ENCODE data around the gene BRWD1.

BRWD1 gene

GRCh38 chr21:39197448-39198233 is 115.8 kb downstream of the BRWD1 start:
- WGBS, 2 experiments (ENCODE audit: insufficient coverage in 2 of 2): 86 to 100% methylated on average over 1 to 4 of the region's 5 CpGs
- Histone ChIP-seq H3K27ac (ENCODE audit: low read depth, low read length, severe bottlenecking) (no peak overlapping the region), H3K9me3 (ENCODE audit: control insufficient read depth, low read length) (no peaks in the 10 kb centered on the region), H3K36me3 (ENCODE audit: control insufficient read depth, insufficient read depth, low read length) (peaks cover 69% of the 10 kb centered on the region), H3K4me3 (ENCODE audit: extremely low read depth, insufficient read depth, low read length, poor library complexity, severe bottlenecking) (no peak overlapping the region), H3K4me1 (ENCODE audit: control insufficient read depth, insufficient read depth, low read length, poor library complexity, severe bottlenecking) (no peaks in the 10 kb centered on the region)

- Histone ChIP-seq H3K4me3 (ENCODE audit: extremely low read depth, insufficient read depth, low read length, poor library complexity, severe bottlenecking) (no peak overlapping the region), H3K36me3 (ENCODE audit: control insufficient read depth, insufficient read depth, low read length) (peaks cover 64% of the 10 kb centered on the region), H3K9me3 (ENCODE audit: control insufficient read depth, low read length) (no peaks in the 10 kb centered on the region), H3K4me1 (ENCODE audit: control insufficient read depth, insufficient read depth, low read length, poor library complexity, severe bottlenecking) (no peaks in the 10 kb centered on the region), H3K27ac (ENCODE audit: low read depth, low read length, severe bottlenecking) (no peak overlapping the region)
- WGBS, 2 experiments (ENCODE audit: insufficient coverage in 2 of 2): 100% methylated on average over 1 of the region's 1 CpG
Observed at GRCh38 chr21:39196838-39197237, 116.6 kb downstream of the BRWD1 start.

GRCh38 chr21:39196310-39196709 is 117.1 kb downstream of the BRWD1 start:
- H3K36me3 ChIP-seq (ENCODE audit: control insufficient read depth, insufficient read depth, low read length): peaks cover 59% of the 10 kb centered on the region
- no peaks in the 10 kb centered on the region for H3K4me1 ChIP-seq (ENCODE audit: control insufficient read depth, insufficient read depth, low read length, poor library complexity, severe bottlenecking)
- H3K9me3 ChIP-seq (ENCODE audit: control insufficient read depth, low read length): no peaks in the 10 kb centered on the region
- 94 to 97% methylated on average over 2 to 3 of the region's 7 CpGs for WGBS, 2 experiments (ENCODE audit: insufficient coverage in 2 of 2)
- no peak overlapping the region for H3K4me3 ChIP-seq (ENCODE audit: extremely low read depth, insufficient read depth, low read length, poor library complexity, severe bottlenecking)
- no peak overlapping the region for H3K27ac ChIP-seq (ENCODE audit: low read depth, low read length, severe bottlenecking)

GRCh38 chr21:39193380-39193779 is 120.1 kb downstream of the BRWD1 start:
- Histone ChIP-seq H3K27ac (ENCODE audit: low read depth, low read length, severe bottlenecking) (no peak overlapping the region), H3K4me3 (ENCODE audit: extremely low read depth, insufficient read depth, low read length, poor library complexity, severe bottlenecking) (no peak overlapping the region), H3K4me1 (ENCODE audit: control insufficient read depth, insufficient read depth, low read length, poor library complexity, severe bottlenecking) (no peaks in the 10 kb centered on the region), H3K9me3 (ENCODE audit: control insufficient read depth, low read length) (no peaks in the 10 kb centered on the region), H3K36me3 (ENCODE audit: control insufficient read depth, insufficient read depth, low read length) (peaks cover 33% of the 10 kb centered on the region)
- WGBS, 2 experiments (ENCODE audit: insufficient coverage in 2 of 2): no CpG with 5 or more reads among the region's 1 CpG

- H3K27ac ChIP-seq (ENCODE audit: low read depth, low read length, severe bottlenecking): no peak overlapping the region
Observed at GRCh38 chr21:39189857-39190604, 123.4 kb downstream of the BRWD1 start.

GRCh38 chr21:39188521-39189139 is 124.8 kb downstream of the BRWD1 start:
- Histone ChIP-seq H3K4me3 (ENCODE audit: extremely low read depth, insufficient read depth, low read length, poor library complexity, severe bottlenecking) (no peak overlapping the region), H3K9me3 (ENCODE audit: control insufficient read depth, low read length) (no peaks in the 10 kb centered on the region), H3K36me3 (ENCODE audit: control insufficient read depth, insufficient read depth, low read length) (peaks cover 2% of the 10 kb centered on the region), H3K4me1 (ENCODE audit: control insufficient read depth, insufficient read depth, low read length, poor library complexity, severe bottlenecking) (peaks cover 10% of the 10 kb centered on the region), H3K27ac (ENCODE audit: low read depth, low read length, severe bottlenecking) (no peak overlapping the region)
- 100% methylated on average over 1 of the region's 2 CpGs for WGBS, 2 experiments (ENCODE audit: insufficient coverage in 2 of 2)

More at GRCh38 chr21:39189857-39190604, 123.4 kb downstream of the BRWD1 start:
- H3K4me1 ChIP-seq (ENCODE audit: control insufficient read depth, insufficient read depth, low read length, poor library complexity, severe bottlenecking): peaks cover 6% of the 10 kb centered on the region
- no peaks in the 10 kb centered on the region for H3K9me3 ChIP-seq (ENCODE audit: control insufficient read depth, low read length)
- H3K36me3 ChIP-seq (ENCODE audit: control insufficient read depth, insufficient read depth, low read length): peaks cover 5% of the 10 kb centered on the region
- H3K4me3 ChIP-seq (ENCODE audit: extremely low read depth, insufficient read depth, low read length, poor library complexity, severe bottlenecking): no peak overlapping the region

GRCh38 chr21:39187141-39187540 is 126.3 kb downstream of the BRWD1 start:
- 90 to 100% methylated on average over 4 of the region's 5 CpGs for WGBS, 2 experiments (ENCODE audit: insufficient coverage in 2 of 2)
- no peaks in the 10 kb centered on the region for H3K36me3 ChIP-seq (ENCODE audit: control insufficient read depth, insufficient read depth, low read length)
- peaks cover 10% of the 10 kb centered on the region for H3K4me1 ChIP-seq (ENCODE audit: control insufficient read depth, insufficient read depth, low read length, poor library complexity, severe bottlenecking)
- no peaks in the 10 kb centered on the region for H3K9me3 ChIP-seq (ENCODE audit: control insufficient read depth, low read length)
- no peak overlapping the region for H3K4me3 ChIP-seq (ENCODE audit: extremely low read depth, insufficient read depth, low read length, poor library complexity, severe bottlenecking)
- H3K27ac ChIP-seq (ENCODE audit: low read depth, low read length, severe bottlenecking): no peak overlapping the region

- Histone ChIP-seq H3K27ac (ENCODE audit: low read depth, low read length, severe bottlenecking) (peak overlapping the region; percentile 33), H3K4me1 (ENCODE audit: control insufficient read depth, insufficient read depth, low read length, poor library complexity, severe bottlenecking) (peaks cover 10% of the 10 kb centered on the region), H3K4me3 (ENCODE audit: extremely low read depth, insufficient read depth, low read length, poor library complexity, severe bottlenecking) (no peak overlapping the region), H3K36me3 (ENCODE audit: control insufficient read depth, insufficient read depth, low read length) (no peaks in the 10 kb centered on the region), H3K9me3 (ENCODE audit: control insufficient read depth, low read length) (no peaks in the 10 kb centered on the region)
Observed at GRCh38 chr21:39186676-39187075, 126.8 kb downstream of the BRWD1 start.

GRCh38 chr21:39185157-39185556 is 128.3 kb downstream of the BRWD1 start:
- Histone ChIP-seq H3K36me3 (ENCODE audit: control insufficient read depth, insufficient read depth, low read length) (peaks cover 13% of the 10 kb centered on the region), H3K4me3 (ENCODE audit: extremely low read depth, insufficient read depth, low read length, poor library complexity, severe bottlenecking) (no peak overlapping the region), H3K27ac (ENCODE audit: low read depth, low read length, severe bottlenecking) (no peak overlapping the region), H3K9me3 (ENCODE audit: control insufficient read depth, low read length) (no peaks in the 10 kb centered on the region), H3K4me1 (ENCODE audit: control insufficient read depth, insufficient read depth, low read length, poor library complexity, severe bottlenecking) (peaks cover 10% of the 10 kb centered on the region)
- WGBS, 2 experiments (ENCODE audit: insufficient coverage in 2 of 2): no CpG with 5 or more reads among the region's 2 CpGs

- Histone ChIP-seq H3K4me1 (ENCODE audit: control insufficient read depth, insufficient read depth, low read length, poor library complexity, severe bottlenecking) (peaks cover 10% of the 10 kb centered on the region), H3K4me3 (ENCODE audit: extremely low read depth, insufficient read depth, low read length, poor library complexity, severe bottlenecking) (peak overlapping the region; percentile 90), H3K36me3 (ENCODE audit: control insufficient read depth, insufficient read depth, low read length) (peaks cover 21% of the 10 kb centered on the region), H3K9me3 (ENCODE audit: control insufficient read depth, low read length) (no peaks in the 10 kb centered on the region), H3K27ac (ENCODE audit: low read depth, low read length, severe bottlenecking) (peak overlapping the region; percentile 95)
- 1% methylated on average over 16 to 21 of the region's 22 CpGs for WGBS, 2 experiments (ENCODE audit: insufficient coverage in 2 of 2)
Observed at GRCh38 chr21:39184050-39184980, 129.1 kb downstream of the BRWD1 start.

All from mesodermal cell (in vitro differentiated cells).